Measurements from ENCODE around the gene CORO2A.

GRCh38 chr9:98128316-98128715 lies 64.1 kb downstream of the CORO2A start:
- TF ChIP-seq POLR2AphosphoS5 (IDR thresholded peaks at IDR 0.05; ENCODE audit: low read depth, low read length) (no peak), ZNF274 (IDR thresholded peaks at IDR 0.05; ENCODE audit: borderline replicate concordance, extremely low read depth, low read length) (no peak), CTCF (IDR thresholded peaks at IDR 0.05; ENCODE audit: control extremely low read depth in 1 of 3, insufficient read depth in 1 of 3, low read depth in 1 of 3, low read length in 3 of 3) (no peak)
